ENCODE data around the gene MKRN2. TPM values are rescaled to one million over a fixed set of nuclear protein-coding genes. Genes with fewer than 3 reads are reported as not detected.

The MKRN2 gene
- total and polyA plus RNA-seq, 2 donors (not counting 3 experiments of a cell fraction or from before 2014, with no cell fraction given), result 27.3 to 29.9 TPM

GRCh38 chr3:12590096-12590495 is 33.2 kb downstream of the MKRN2 start:
- TF ChIP-seq POLR2A (IDR thresholded peaks at IDR 0.05; ENCODE audit: low read depth, low read length), result no peak
- H3K4me2 ChIP-seq (ENCODE audit: insufficient read depth, low read length), result no peak overlapping the region
- H3K9me3 ChIP-seq (replicated peaks; ENCODE audit: control insufficient read depth, insufficient read depth, low read length), result no peaks in the 10 kb centered on the region
- DNase-seq (ENCODE audit: low read depth, low spot score) (no peak), FAIRE-seq (no peak)
- H3K9me1 ChIP-seq (replicated peaks; ENCODE audit: control insufficient read depth, extremely low read depth, insufficient read depth, low read length), result no peaks in the 10 kb centered on the region
- no peak overlapping the region for H3K27ac ChIP-seq (ENCODE audit: insufficient read depth, low read depth, low read length)
- no peak overlapping the region for H2AFZ ChIP-seq (ENCODE audit: low read depth, low read length)
- H4K20me1 ChIP-seq (replicated peaks; ENCODE audit: control insufficient read depth, extremely low read depth, insufficient read depth, low read length), result no peaks in the 10 kb centered on the region
- ChIA-PET POLR2A (no interaction called here), CTCF (interaction anchor here (1.2 kb wide), 1 partner anchor 22 kb away, joined by 3 read pairs; no protein-coding TSS in a partner anchor)
- intact Hi-C loops (cut with micrococcal nuclease) (no loop called here), dilution Hi-C loops (cut with MboI; ENCODE audit: extremely low pct_ligation_motif_present, low sequenced_read_pairs) (no loop called here)
- H3K4me1 ChIP-seq (ENCODE audit: control insufficient read depth, extremely low read depth, insufficient read depth, low read length), result peaks cover 4% of the 10 kb centered on the region
- H3K4me3 ChIP-seq (replicated peaks in 1 of 3; ENCODE audit: insufficient read depth in 1 of 3, low read depth in 1 of 3, low read length in 3 of 3), result no peak overlapping the region
- H3K79me2 ChIP-seq (ENCODE audit: control insufficient read depth, insufficient read depth, low read length), result no peaks in the 10 kb centered on the region
- no TSS peak for BruUV-seq (replicated peaks)
- H3K9ac ChIP-seq (replicated peaks; ENCODE audit: extremely low read depth, insufficient read depth, low read length), result no peak overlapping the region
- H3K27me3 ChIP-seq (ENCODE audit: control insufficient read depth in 2 of 2, insufficient read depth in 2 of 2, low read length in 2 of 2), result no peaks in the 10 kb centered on the region
- H3K36me3 ChIP-seq (ENCODE audit: control insufficient read depth in 2 of 2, extremely low read depth in 1 of 2, insufficient read depth in 2 of 2, low read length in 2 of 2), result peaks cover 23 to 27% of the 10 kb centered on the region in 2 experiments

GRCh38 chr3:12591456-12591855 is 34.6 kb downstream of the MKRN2 start:
- ChIA-PET CTCF (interaction anchor here (1.0 kb wide), 1 partner anchor 17 kb away, joined by 3 read pairs; no protein-coding TSS in a partner anchor), POLR2A (no interaction called here)
- Histone ChIP-seq H4K20me1 (replicated peaks; ENCODE audit: control insufficient read depth, extremely low read depth, insufficient read depth, low read length) (no peaks in the 10 kb centered on the region), H2AFZ (ENCODE audit: low read depth, low read length) (no peak overlapping the region), H3K9ac (replicated peaks; ENCODE audit: extremely low read depth, insufficient read depth, low read length) (no peak overlapping the region), H3K4me2 (ENCODE audit: insufficient read depth, low read length) (no peak overlapping the region), H3K9me1 (replicated peaks; ENCODE audit: control insufficient read depth, extremely low read depth, insufficient read depth, low read length) (no peaks in the 10 kb centered on the region), H3K36me3 (ENCODE audit: control insufficient read depth in 2 of 2, extremely low read depth in 1 of 2, insufficient read depth in 2 of 2, low read length in 2 of 2) (peaks cover 17 to 28% of the 10 kb centered on the region in 2 experiments), H3K79me2 (ENCODE audit: control insufficient read depth, insufficient read depth, low read length) (no peaks in the 10 kb centered on the region), H3K27ac (ENCODE audit: insufficient read depth, low read depth, low read length) (no peak overlapping the region), H3K4me3 (replicated peaks in 1 of 3; ENCODE audit: insufficient read depth in 1 of 3, low read depth in 1 of 3, low read length in 3 of 3) (no peak overlapping the region), H3K27me3 (ENCODE audit: control insufficient read depth in 2 of 2, insufficient read depth in 2 of 2, low read length in 2 of 2) (no peaks in the 10 kb centered on the region), H3K4me1 (ENCODE audit: control insufficient read depth, extremely low read depth, insufficient read depth, low read length) (peaks cover 4% of the 10 kb centered on the region), H3K9me3 (replicated peaks; ENCODE audit: control insufficient read depth, insufficient read depth, low read length) (no peaks in the 10 kb centered on the region)
- TF ChIP-seq POLR2AphosphoS5 (IDR thresholded peaks at IDR 0.05; ENCODE audit: insufficient read depth, low read depth, low read length) (no peak), EZH2 (IDR thresholded peaks at IDR 0.05; ENCODE audit: borderline replicate concordance, low read depth, low read length, severe bottlenecking) (no peak), CTCF (IDR thresholded peaks at IDR 0.05; ENCODE audit: extremely low read depth in 1 of 2, insufficient read depth in 1 of 2, low read depth in 1 of 2, low read length in 2 of 2) (no peak), MAX (IDR thresholded peaks at IDR 0.05; ENCODE audit: insufficient read depth, insufficient read length) (no peak), MYC (IDR thresholded peaks at IDR 0.05; ENCODE audit: low read depth, low read length) (no peak)
- DNase-seq (ENCODE audit: low read depth, low spot score) (no peak), FAIRE-seq (no peak)
- dilution Hi-C loops (cut with MboI; ENCODE audit: extremely low pct_ligation_motif_present, low sequenced_read_pairs), result no loop called here
- BruUV-seq (replicated peaks), result no TSS peak
- intact Hi-C loops (cut with micrococcal nuclease), result no loop called here

All from endothelial cell of umbilical vein (primary cell).